Neural cell (in vitro differentiated cells): Measurements from ENCODE around the gene DOK7. TPM values are rescaled to one million over a fixed set of nuclear protein-coding genes. Genes with fewer than 3 reads are reported as not detected.

Experiments
- H2AFZ ChIP-seq: fragments of 200-600, 300-800 bp; sonication (generic), shearing (Covaris generic); 2 replicates; pipeline ENCODE4 v1.6.0; 2014; ENCODE audit warnings: low read depth, mild to moderate bottlenecking, antibody characterized with exemption, low read length, moderate library complexity
- H3F3A ChIP-seq: fragments of 200-600 bp; shearing (Covaris generic); 2 replicates; pipeline ENCODE4 v1.6.1; 2016; ENCODE audit warnings: mild to moderate bottlenecking, moderate library complexity, mixed read lengths, antibody characterized with exemption, low read length; ENCODE audit not compliant: insufficient read depth, poor library complexity, severe bottlenecking
- H3K27ac ChIP-seq: fragments of 200-600, 300-800 bp; sonication (generic), shearing (Covaris generic); 2 replicates; pipeline ENCODE4 v1.5.1; 2014; ENCODE audit warnings: mild to moderate bottlenecking, low read length, moderate library complexity
- H3K27me3 ChIP-seq: fragments of 300-800, 200-600 bp; sonication (generic), shearing (Covaris generic); 2 replicates; pipeline ENCODE4 v1.6.0; 2014; ENCODE audit warnings: mild to moderate bottlenecking, low read depth, low read length, moderate library complexity; ENCODE audit not compliant: insufficient read depth
- H3K36me3 ChIP-seq: fragments of 300-800, 200-600 bp; sonication (generic), shearing (Covaris generic); 2 replicates; pipeline ENCODE4 v1.5.1; 2014; ENCODE audit warnings: mild to moderate bottlenecking, antibody characterized with exemption, low read length, moderate library complexity; ENCODE audit not compliant: insufficient read depth
- H3K4me2 ChIP-seq: fragments of 300-800, 200-600 bp; sonication (generic), shearing (Covaris generic); 2 replicates; pipeline ENCODE4 v1.6.0; 2014; ENCODE audit warnings: mild to moderate bottlenecking, low read length
- H3K4me3 ChIP-seq: fragments of 300-800, 200-600 bp; sonication (generic), shearing (Covaris generic); 2 replicates; pipeline ENCODE4 v1.5.1; 2014; ENCODE audit warnings: mild to moderate bottlenecking, low read length, moderate library complexity
- H3K79me2 ChIP-seq: fragments of 200-600 bp; shearing (Covaris generic); replicated peaks from 2 replicates; pipeline ENCODE4 v1.6.0; 2014; ENCODE audit warnings: mild to moderate bottlenecking, low read length, moderate library complexity; ENCODE audit not compliant: insufficient read depth
- H3K9ac ChIP-seq: fragments of 300-800, 200-600 bp; sonication (generic), shearing (Covaris generic); 2 replicates; pipeline ENCODE4 v1.6.1; 2016; ENCODE audit warnings: mild to moderate bottlenecking, low read length, mixed read lengths
- H3K9me2 ChIP-seq: fragments of 200-600 bp; shearing (Covaris generic); 2 replicates; pipeline ENCODE4 v1.6.1; 2016; ENCODE audit warnings: mild to moderate bottlenecking, low read length, mixed read lengths; ENCODE audit not compliant: insufficient read depth
- H3K9me3 ChIP-seq: fragments of 200-600, 300-800 bp; sonication (generic), shearing (Covaris generic); 2 replicates; pipeline ENCODE4 v1.6.1; 2016; ENCODE audit warnings: mild to moderate bottlenecking, mixed run types, low read length, moderate library complexity, mixed read lengths
- H4K20me1 ChIP-seq: fragments of 200-600 bp; shearing (Covaris generic); 2 replicates; pipeline ENCODE4 v1.6.1; 2016; ENCODE audit warnings: mild to moderate bottlenecking, mixed run types; ENCODE audit not compliant: insufficient read depth
- CTCF ChIP-seq: fragments of 450-650 bp; IDR thresholded peaks from 2 replicates; pipeline ENCODE4 v1.5.1; 2014; ENCODE audit warnings: antibody characterized with exemption, mild to moderate bottlenecking, moderate library complexity; ENCODE audit not compliant: poor library complexity, severe bottlenecking
- EP300 ChIP-seq: fragments of 450-650 bp; conservative IDR thresholded peaks from 2 replicates; pipeline ENCODE4 v1.6.1; 2014; ENCODE audit warnings: antibody characterized with exemption, mild to moderate bottlenecking, moderate library complexity; ENCODE audit not compliant: poor library complexity, severe bottlenecking
- EZH2 ChIP-seq: fragments of 200-600, 300-800 bp; shearing (Covaris generic), sonication (generic); IDR thresholded peaks from 2 replicates; pipeline ENCODE4 v1.6.1; 2014; ENCODE audit warnings: antibody characterized with exemption, low read length, borderline replicate concordance, mild to moderate bottlenecking; ENCODE audit not compliant: insufficient read depth, poor library complexity, severe bottlenecking
- MXI1 ChIP-seq: fragments of 450-650 bp; conservative IDR thresholded peaks from 2 replicates; pipeline ENCODE4 v1.6.1; 2014; ENCODE audit warnings: antibody characterized with exemption, mild to moderate bottlenecking; ENCODE audit not compliant: poor library complexity, severe bottlenecking
- POLR2AphosphoS5 ChIP-seq: IDR thresholded peaks from 2 replicates; pipeline ENCODE4 v1.6.1; 2012
- RAD21 ChIP-seq: fragments of 450-650 bp; conservative IDR thresholded peaks from 2 replicates; pipeline ENCODE4 v1.6.1; 2014; ENCODE audit warnings: antibody characterized with exemption, mild to moderate bottlenecking, moderate library complexity
- REST ChIP-seq: IDR thresholded peaks from 2 replicates; pipeline ENCODE4 v1.6.1; 2012; ENCODE audit warnings: borderline replicate concordance
- SMC3 ChIP-seq: fragments of 450-650 bp; conservative IDR thresholded peaks from 2 replicates; pipeline ENCODE4 v1.6.1; 2014; ENCODE audit warnings: antibody characterized with exemption, mild to moderate bottlenecking, moderate library complexity; ENCODE audit not compliant: poor library complexity
- TAF1 ChIP-seq: IDR thresholded peaks from 2 replicates; pipeline ENCODE4 v1.6.1; 2012; ENCODE audit warnings: low read depth
- polyA plus RNA-seq: library from polyadenylated mRNA; depleted of rRNA; stranded (reverse); fragments of >200 nt; gene quantifications from 2 replicates; pipeline ENCODE4 v1.2.3, GENCODE V29; 2014

The DOK7 gene
- polyA plus RNA-seq, 1 donor from 2014 or later = 0.66 TPM

GRCh38 chr4:3522326-3522640, 59.2 kb downstream of the DOK7 start:
- TF ChIP-seq MXI1 (no peak), EZH2 (no peak), EP300 (no peak), TAF1 (no peak), CTCF (no peak), POLR2AphosphoS5 (no peak), REST (no peak), SMC3 (no peak)
- Histone ChIP-seq H4K20me1 (no peaks in the 10 kb centered on the region), H3K4me3 (no peak overlapping the region), H3K27ac (no peak overlapping the region), H3K9ac (no peak overlapping the region), H2AFZ (no peak overlapping the region), H3K36me3 (no peaks in the 10 kb centered on the region), H3K4me2 (no peak overlapping the region), H3K79me2 (no peaks in the 10 kb centered on the region), H3K9me2 (no peaks in the 10 kb centered on the region), H3F3A (no peaks in the 10 kb centered on the region), H3K27me3 (no peaks in the 10 kb centered on the region), H3K9me3 (no peaks in the 10 kb centered on the region)

GRCh38 chr4:3522651-3523050, 59.5 kb downstream of the DOK7 start:
- no peak overlapping the region for H2AFZ ChIP-seq
- H3K9me3 ChIP-seq = no peaks in the 10 kb centered on the region
- no peak overlapping the region for H3K9ac ChIP-seq
- no peak overlapping the region for H3K4me2 ChIP-seq
- no peaks in the 10 kb centered on the region for H3K27me3 ChIP-seq
- H4K20me1 ChIP-seq = no peaks in the 10 kb centered on the region
- H3K27ac ChIP-seq = no peak overlapping the region
- H3F3A ChIP-seq = no peaks in the 10 kb centered on the region
- TF ChIP-seq CTCF (no peak), TAF1 (no peak), RAD21 (no peak), SMC3 (no peak), MXI1 (no peak), EZH2 (no peak), REST (no peak), POLR2AphosphoS5 (no peak), EP300 (no peak)
- H3K4me3 ChIP-seq = no peak overlapping the region
- H3K79me2 ChIP-seq = no peaks in the 10 kb centered on the region
- no peaks in the 10 kb centered on the region for H3K36me3 ChIP-seq
- no peaks in the 10 kb centered on the region for H3K9me2 ChIP-seq
